ENCODE results near the gene CRELD2. TPM values are rescaled to one million over a fixed set of nuclear protein-coding genes. Genes with fewer than 3 reads are reported as not detected.

Gene CRELD2
- total and polyA plus RNA-seq, 4 donors: 21.5 to 61.3 (median 44.1) TPM

DNA sequence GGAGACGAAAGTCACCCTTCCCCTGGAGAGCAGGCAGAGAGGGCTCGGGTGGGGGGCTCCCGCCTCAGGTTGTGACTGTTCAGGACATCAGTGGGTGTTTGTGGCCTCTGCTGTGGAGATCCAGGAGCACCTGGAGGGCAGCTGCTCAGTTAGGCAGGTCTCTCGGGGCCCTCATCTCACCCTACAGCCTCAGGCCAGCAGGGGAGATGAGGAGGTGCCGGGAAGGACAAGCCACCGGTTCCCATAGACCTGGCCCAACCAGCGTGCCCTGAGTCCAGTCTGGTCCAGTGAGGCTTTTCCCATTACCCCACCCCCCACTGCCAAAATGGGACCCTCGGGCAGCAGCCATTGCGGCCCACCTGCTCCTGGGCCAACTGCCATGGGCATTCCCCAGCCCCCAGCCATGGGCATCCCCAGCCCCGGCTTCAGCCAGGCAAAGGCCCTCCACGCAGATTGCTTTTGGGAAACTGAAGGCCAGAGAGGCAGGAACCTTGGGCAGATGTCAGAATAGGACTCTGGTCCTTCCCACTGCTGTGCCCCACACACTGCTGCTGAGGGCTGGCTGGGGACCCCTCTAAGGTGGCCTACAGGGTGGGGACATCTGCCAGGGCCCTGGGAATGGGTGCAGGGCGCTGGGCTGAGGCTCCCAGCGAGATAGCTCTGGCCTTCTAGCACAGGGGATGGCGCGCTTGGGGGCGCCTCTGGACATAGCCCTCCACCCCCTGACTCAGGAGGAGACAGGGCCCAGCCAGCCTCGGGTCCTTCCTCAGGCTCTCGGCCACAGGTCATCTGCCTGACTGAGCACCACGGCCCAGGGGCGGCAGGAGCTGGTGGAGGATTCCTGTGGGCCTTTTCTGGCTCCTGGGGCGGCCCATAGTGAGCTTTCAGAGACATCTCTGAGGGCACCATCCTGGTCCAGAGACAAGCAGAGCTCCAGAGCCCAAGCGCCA lies 46.9 kb downstream of the CRELD2 start:
- no peaks in the 10 kb centered on the region for H3K9me3 ChIP-seq (ENCODE audit: control insufficient read depth, insufficient read depth, low read length)
- DNase-seq (ENCODE audit: low read depth in 4 of 6, low spot score in 6 of 6): no peak
- 89% methylated on average over 21 of the region's 22 CpGs for WGBS (ENCODE audit: insufficient coverage)
- H3K36me3 ChIP-seq (ENCODE audit: control insufficient read depth, insufficient read depth, low read length): peaks cover 69% of the 10 kb centered on the region
- H3K27me3 ChIP-seq (ENCODE audit: control insufficient read depth, insufficient read depth, low read length): peaks cover 6% of the 10 kb centered on the region
- no peak overlapping the region for H3K4me3 ChIP-seq (ENCODE audit: low read depth, low read length)
- H3K4me1 ChIP-seq (ENCODE audit: control insufficient read depth, insufficient read depth, low read length): peaks cover 46% of the 10 kb centered on the region
- no peak overlapping the region for H3K27ac ChIP-seq (ENCODE audit: low read depth, low read length)

DNA sequence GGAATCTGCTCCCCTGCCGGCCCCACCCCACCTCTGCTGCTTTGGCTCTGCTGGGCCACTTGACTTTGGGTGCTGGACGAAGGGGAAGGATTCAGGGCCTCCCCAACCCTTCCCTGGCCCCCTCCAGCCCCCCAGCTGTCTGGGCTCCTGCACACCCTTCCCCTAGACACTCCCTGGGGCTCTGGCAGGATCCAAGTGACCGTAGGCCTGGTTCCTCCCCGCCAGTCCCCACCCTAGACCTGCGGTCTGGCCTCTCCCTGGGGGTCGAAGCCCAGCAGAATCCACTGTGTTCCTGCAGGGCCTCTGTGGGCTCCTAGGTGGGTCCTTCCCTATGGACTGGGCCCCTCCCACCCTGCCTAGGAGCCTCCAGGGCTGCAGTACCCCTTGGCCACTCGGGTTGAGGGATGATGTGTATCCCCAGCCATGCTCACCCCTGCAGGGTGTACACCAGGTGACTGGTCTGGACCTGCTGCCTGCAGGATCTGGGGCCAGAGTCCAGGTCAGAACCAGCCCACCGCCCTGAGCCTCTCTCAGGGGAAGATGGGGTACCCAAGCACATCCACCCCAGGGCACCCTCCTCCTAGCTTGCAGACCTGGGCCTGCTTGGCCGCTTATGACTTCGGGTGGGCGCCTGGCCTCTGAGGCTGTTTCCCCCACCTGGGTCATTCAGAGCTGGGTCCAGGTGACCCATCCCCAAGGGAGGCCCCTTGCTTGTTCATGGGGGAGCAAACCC lies 47.8 kb downstream of the CRELD2 start:
- Histone ChIP-seq H3K9me3 (ENCODE audit: control insufficient read depth, insufficient read depth, low read length) (no peaks in the 10 kb centered on the region), H3K4me1 (ENCODE audit: control insufficient read depth, insufficient read depth, low read length) (peaks cover 53% of the 10 kb centered on the region), H3K27ac (ENCODE audit: low read depth, low read length) (no peak overlapping the region), H3K4me3 (ENCODE audit: low read depth, low read length) (no peak overlapping the region), H3K27me3 (ENCODE audit: control insufficient read depth, insufficient read depth, low read length) (peaks cover 12% of the 10 kb centered on the region), H3K36me3 (ENCODE audit: control insufficient read depth, insufficient read depth, low read length) (peaks cover 69% of the 10 kb centered on the region)
- DNase-seq (ENCODE audit: low read depth in 4 of 6, low spot score in 6 of 6): no peak
- 87% methylated on average over 11 of the region's 11 CpGs for WGBS (ENCODE audit: insufficient coverage)

DNA sequence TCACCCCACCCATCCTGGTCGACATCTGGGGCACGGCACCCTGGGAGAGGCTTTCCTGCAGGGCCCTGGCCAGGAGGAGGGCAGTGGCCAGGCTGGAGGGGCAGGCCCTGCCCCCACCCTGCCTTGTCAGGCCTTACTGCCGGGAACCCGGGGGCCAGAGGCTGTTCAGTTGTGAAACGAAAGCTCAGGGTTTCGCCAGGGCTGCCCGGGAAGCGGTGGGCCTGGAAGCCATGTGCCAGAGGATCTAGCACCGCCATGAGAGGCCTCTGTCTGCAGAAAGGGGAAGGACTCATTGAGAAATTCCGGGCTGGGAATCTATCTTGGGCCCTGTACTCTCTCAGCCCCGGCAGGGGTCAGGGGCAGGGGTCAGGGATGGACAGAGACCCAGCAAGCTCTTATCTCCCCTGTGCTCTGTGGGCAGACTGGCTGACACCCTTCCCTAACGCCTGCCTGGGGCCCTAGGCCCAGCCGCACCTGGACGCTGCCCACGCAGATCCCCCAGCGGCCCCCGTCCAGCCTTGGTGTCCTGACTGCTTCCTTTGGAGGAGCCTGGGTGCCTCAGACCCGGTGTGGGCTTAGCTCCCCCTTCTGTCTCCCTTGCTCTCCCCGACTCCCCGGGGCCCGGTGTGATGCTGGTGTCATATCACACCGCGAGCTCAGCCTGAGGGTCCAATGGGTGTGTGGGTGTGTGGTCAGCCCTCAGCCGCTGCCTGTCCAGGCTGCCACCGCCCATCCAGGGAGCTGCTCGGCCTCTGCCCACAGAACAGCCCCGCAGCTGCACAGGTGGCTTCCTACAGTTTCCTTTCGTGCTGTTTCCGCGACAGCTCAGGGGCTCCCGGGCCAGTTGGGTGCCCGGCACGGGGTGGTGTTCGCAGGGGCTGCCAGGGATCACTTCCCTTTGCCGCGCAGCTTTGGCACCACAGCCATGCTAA lies 48.6 kb downstream of the CRELD2 start:
- 72% methylated on average over 30 of the region's 36 CpGs for WGBS (ENCODE audit: insufficient coverage)
- peaks cover 54% of the 10 kb centered on the region for H3K4me1 ChIP-seq (ENCODE audit: control insufficient read depth, insufficient read depth, low read length)
- H3K9me3 ChIP-seq (ENCODE audit: control insufficient read depth, insufficient read depth, low read length): no peaks in the 10 kb centered on the region
- H3K4me3 ChIP-seq (ENCODE audit: low read depth, low read length): no peak overlapping the region
- no peak overlapping the region for H3K27ac ChIP-seq (ENCODE audit: low read depth, low read length)
- peaks cover 64% of the 10 kb centered on the region for H3K36me3 ChIP-seq (ENCODE audit: control insufficient read depth, insufficient read depth, low read length)
- no peak for DNase-seq (ENCODE audit: low read depth in 4 of 6, low spot score in 6 of 6)
- peaks cover 20% of the 10 kb centered on the region for H3K27me3 ChIP-seq (ENCODE audit: control insufficient read depth, insufficient read depth, low read length)

DNA sequence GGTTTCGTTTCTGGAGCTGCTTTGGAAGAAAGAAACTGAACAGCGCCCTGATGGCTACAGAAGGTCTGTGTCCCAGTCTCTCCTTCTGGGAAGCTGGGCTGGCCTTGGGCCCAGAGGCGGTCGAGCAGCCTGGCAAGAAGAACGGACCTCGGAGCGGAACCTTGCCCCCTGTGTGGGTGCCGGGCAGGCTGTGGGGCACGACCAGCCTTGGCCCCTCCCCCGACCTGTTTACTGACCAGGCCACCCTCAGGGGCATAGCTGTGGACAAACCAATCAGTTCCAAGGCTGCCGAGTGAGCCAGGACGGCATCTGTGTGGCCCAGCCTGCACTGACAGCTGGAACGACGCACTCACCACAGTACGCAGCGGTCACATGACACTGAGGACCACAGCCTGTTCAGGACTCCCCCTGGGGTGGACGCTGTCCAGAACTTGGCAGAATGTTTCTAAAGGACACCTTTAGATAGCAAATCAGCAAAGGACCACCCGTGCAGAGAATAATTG lies 49.3 kb downstream of the CRELD2 start:
- no peaks in the 10 kb centered on the region for H3K9me3 ChIP-seq (ENCODE audit: control insufficient read depth, insufficient read depth, low read length)
- no peak overlapping the region for H3K4me3 ChIP-seq (ENCODE audit: low read depth, low read length)
- no peak overlapping the region for H3K27ac ChIP-seq (ENCODE audit: low read depth, low read length)
- H3K27me3 ChIP-seq (ENCODE audit: control insufficient read depth, insufficient read depth, low read length): peaks cover 25% of the 10 kb centered on the region
- H3K4me1 ChIP-seq (ENCODE audit: control insufficient read depth, insufficient read depth, low read length): peaks cover 48% of the 10 kb centered on the region
- 57% methylated on average over 17 of the region's 18 CpGs for WGBS (ENCODE audit: insufficient coverage)
- peaks cover 59% of the 10 kb centered on the region for H3K36me3 ChIP-seq (ENCODE audit: control insufficient read depth, insufficient read depth, low read length)
- DNase-seq (ENCODE audit: low read depth in 4 of 6, low spot score in 6 of 6): no peak

DNA sequence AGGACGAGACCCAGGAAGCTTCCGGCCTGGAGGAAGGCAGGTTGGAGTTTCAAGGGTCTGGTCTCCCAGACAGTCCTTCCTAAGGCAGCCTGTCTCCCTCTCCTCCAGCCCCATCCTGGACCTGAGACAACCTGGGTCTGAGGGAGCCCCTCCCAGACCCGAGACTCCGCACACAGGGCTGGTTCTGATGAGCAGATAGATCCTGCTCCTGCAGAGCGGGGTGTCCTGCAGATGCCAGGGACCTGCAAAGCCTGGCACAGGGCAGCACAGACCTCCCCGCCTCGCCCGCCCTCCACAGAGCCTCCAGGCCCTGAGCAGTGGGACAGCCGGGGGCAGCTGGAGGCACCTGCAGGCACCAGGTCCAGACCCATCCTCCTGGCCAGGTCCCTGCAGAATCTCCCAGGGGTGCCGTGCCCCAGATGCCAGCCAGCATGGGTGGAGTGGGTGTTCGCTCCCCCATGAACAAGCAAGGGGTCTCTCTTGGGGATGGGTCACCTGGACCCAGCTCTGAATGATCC lies 49.9 kb downstream of the CRELD2 start:
- Histone ChIP-seq H3K27ac (ENCODE audit: low read depth, low read length) (no peak overlapping the region), H3K36me3 (ENCODE audit: control insufficient read depth, insufficient read depth, low read length) (peaks cover 53% of the 10 kb centered on the region), H3K9me3 (ENCODE audit: control insufficient read depth, insufficient read depth, low read length) (no peaks in the 10 kb centered on the region), H3K4me1 (ENCODE audit: control insufficient read depth, insufficient read depth, low read length) (peaks cover 42% of the 10 kb centered on the region), H3K27me3 (ENCODE audit: control insufficient read depth, insufficient read depth, low read length) (peaks cover 26% of the 10 kb centered on the region), H3K4me3 (ENCODE audit: low read depth, low read length) (no peak overlapping the region)
- no peak for DNase-seq (ENCODE audit: low read depth in 4 of 6, low spot score in 6 of 6)
- 93% methylated on average over 11 of the region's 11 CpGs for WGBS (ENCODE audit: insufficient coverage)

DNA sequence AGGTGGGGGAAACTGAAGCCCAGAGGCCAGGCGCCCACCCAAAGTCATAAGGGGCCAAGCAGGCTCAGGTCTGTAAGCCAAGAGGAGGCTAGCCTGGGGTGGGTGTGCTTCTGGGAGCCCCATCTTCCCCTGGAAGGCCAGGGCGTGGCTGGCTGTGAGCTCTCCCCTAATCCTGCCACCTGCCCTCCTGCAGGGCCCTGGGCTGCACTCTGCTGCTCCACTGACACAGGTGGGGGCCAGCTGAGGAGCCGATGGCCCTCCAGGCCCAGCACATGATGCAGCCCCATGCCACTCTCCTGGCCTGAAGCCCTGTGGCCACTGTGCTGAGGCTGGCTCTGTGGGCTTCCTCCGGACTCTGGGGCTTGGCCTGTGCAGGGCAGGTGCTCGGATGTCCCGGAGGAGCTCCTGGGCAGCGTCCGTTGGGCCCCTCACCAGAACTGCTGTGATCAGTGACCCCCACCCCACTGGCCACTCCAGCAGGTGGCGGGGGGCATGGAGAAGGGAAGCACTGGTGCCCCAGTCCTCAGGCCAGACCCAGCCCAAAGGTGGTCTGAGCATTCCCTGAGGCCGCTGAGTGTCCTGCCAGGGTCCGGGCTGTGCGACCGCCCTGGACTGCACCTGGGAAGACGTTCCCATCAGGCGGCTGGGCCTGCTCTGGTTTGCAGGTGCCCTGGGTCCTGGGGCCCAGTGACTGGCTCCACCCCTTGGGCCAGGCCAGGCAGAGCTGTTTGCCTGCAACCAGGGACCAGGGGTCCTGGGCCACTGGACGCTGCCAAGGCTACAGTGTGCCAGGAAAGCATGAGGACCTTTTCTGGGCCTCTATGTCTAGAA lies 50.6 kb downstream of the CRELD2 start:
- peaks cover 27% of the 10 kb centered on the region for H3K27me3 ChIP-seq (ENCODE audit: control insufficient read depth, insufficient read depth, low read length)
- peaks cover 36% of the 10 kb centered on the region for H3K4me1 ChIP-seq (ENCODE audit: control insufficient read depth, insufficient read depth, low read length)
- H3K4me3 ChIP-seq (ENCODE audit: low read depth, low read length): no peak overlapping the region
- peaks cover 48% of the 10 kb centered on the region for H3K36me3 ChIP-seq (ENCODE audit: control insufficient read depth, insufficient read depth, low read length)
- H3K27ac ChIP-seq (ENCODE audit: low read depth, low read length): no peak overlapping the region
- no peak for DNase-seq (ENCODE audit: low read depth in 4 of 6, low spot score in 6 of 6)
- H3K9me3 ChIP-seq (ENCODE audit: control insufficient read depth, insufficient read depth, low read length): no peaks in the 10 kb centered on the region
- WGBS (ENCODE audit: insufficient coverage): 89% methylated on average over 16 of the region's 16 CpGs

DNA sequence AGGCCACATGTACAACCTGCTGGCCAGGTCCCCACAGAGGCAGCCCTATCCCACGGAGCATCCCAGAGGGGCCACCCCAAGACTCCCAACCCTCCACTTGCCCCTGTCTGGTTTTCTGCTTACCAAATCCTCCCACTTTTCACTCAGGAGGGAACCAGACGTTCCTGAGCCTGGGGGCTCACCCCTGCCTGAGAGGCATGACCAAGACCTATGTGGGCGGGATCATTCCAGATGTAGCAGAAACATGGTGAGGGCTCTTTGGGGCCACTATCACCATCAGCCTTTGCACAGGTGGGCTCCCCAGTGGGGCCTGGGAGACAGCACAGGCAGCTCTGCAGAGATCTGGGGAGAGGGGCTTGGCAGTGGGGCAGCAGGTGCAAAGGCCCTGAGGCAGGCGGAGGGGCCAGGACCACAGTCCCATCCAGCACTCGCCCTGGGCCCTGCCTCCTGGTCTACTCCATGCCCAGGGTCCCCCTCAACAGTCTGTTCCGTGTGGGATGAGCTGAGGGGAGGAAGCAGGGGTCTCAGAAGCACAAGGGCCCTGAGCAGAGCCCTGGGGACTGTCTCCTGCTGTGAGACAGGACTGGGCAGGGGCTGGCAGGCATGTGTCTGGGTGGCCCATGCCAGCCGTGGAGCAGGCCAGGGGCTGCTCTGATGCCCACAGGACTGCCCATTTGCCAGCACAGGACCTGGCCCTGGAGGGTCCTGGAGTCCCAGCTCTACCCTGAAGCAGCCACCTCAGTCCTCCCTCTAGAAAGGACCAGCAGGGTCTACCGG lies 51.5 kb downstream of the CRELD2 start:
- no peak overlapping the region for H3K27ac ChIP-seq (ENCODE audit: low read depth, low read length)
- WGBS (ENCODE audit: insufficient coverage): 84% methylated on average over 8 of the region's 8 CpGs

More for the DNA sequence above, 51.5 kb downstream of the CRELD2 start:
- no peak overlapping the region for H3K4me3 ChIP-seq (ENCODE audit: low read depth, low read length)
- no peak for DNase-seq (ENCODE audit: low read depth in 4 of 6, low spot score in 6 of 6)
- H3K27me3 ChIP-seq (ENCODE audit: control insufficient read depth, insufficient read depth, low read length): peaks cover 27% of the 10 kb centered on the region
- H3K9me3 ChIP-seq (ENCODE audit: control insufficient read depth, insufficient read depth, low read length): no peaks in the 10 kb centered on the region
- peaks cover 30% of the 10 kb centered on the region for H3K4me1 ChIP-seq (ENCODE audit: control insufficient read depth, insufficient read depth, low read length)
- peaks cover 39% of the 10 kb centered on the region for H3K36me3 ChIP-seq (ENCODE audit: control insufficient read depth, insufficient read depth, low read length)
